Measurements from ENCODE around the gene FAM151A.

GRCh38 chr1:54583307-54583686, 40.0 kb downstream of the FAM151A start:
- TF ChIP-seq, protein P1, sequence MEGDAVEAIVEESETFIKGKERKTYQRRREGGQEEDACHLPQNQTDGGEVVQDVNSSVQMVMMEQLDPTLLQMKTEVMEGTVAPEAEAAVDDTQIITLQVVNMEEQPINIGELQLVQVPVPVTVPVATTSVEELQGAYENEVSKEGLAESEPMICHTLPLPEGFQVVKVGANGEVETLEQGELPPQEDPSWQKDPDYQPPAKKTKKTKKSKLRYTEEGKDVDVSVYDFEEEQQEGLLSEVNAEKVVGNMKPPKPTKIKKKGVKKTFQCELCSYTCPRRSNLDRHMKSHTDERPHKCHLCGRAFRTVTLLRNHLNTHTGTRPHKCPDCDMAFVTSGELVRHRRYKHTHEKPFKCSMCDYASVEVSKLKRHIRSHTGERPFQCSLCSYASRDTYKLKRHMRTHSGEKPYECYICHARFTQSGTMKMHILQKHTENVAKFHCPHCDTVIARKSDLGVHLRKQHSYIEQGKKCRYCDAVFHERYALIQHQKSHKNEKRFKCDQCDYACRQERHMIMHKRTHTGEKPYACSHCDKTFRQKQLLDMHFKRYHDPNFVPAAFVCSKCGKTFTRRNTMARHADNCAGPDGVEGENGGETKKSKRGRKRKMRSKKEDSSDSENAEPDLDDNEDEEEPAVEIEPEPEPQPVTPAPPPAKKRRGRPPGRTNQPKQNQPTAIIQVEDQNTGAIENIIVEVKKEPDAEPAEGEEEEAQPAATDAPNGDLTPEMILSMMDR (IDR thresholded peaks at IDR 0.05; ENCODE audit: extremely low read depth in 1 of 2, insufficient read depth in 1 of 2, low read depth in 1 of 2, low read length in 2 of 2) = no peak
- TF ChIP-seq EZH2 (IDR thresholded peaks at IDR 0.05; ENCODE audit: borderline replicate concordance, low read depth, low read length, severe bottlenecking) = no peak
- no peak for TF ChIP-seq MYC (IDR thresholded peaks at IDR 0.05; ENCODE audit: low read depth, low read length)
- TF ChIP-seq POLR2A (IDR thresholded peaks at IDR 0.05; ENCODE audit: low read depth, low read length) = no peak
- TF ChIP-seq POLR2AphosphoS5 (IDR thresholded peaks at IDR 0.05; ENCODE audit: insufficient read depth, low read depth, low read length) = no peak
- no peak for TF ChIP-seq MAX (IDR thresholded peaks at IDR 0.05; ENCODE audit: insufficient read depth, insufficient read length)
- TF ChIP-seq JUN (IDR thresholded peaks at IDR 0.05; ENCODE audit: borderline replicate concordance, insufficient read depth, insufficient read length, low read depth) = no peak
- no peak for TF ChIP-seq FOS (IDR thresholded peaks at IDR 0.05; ENCODE audit: borderline replicate concordance, insufficient read depth, low read length)

Measured in endothelial cell of umbilical vein (primary cell).